Dedifferentiated amniotic fluid mesenchymal stem cell (primary cell): ENCODE measurements around the gene ABTB1.
"Not testable (repeated sequence)": the region's sequence is repeated elsewhere in the genome, so short reads cannot be mapped to it uniquely, and the experiment has no call there.

Experiments
- DNase-seq: peaks from one replicate; pipeline ENCODE4 v3.0.0-alpha.2; 2016; ENCODE audit errors: extremely low spot score

Gene ABTB1

GRCh38 chr3:127671523-127672428 is 976 bp upstream of the ABTB1 start:
- no peak for DNase-seq

- DNase-seq = no peak
Measured at GRCh38 chr3:127673191-127674100, 694 bp downstream of the ABTB1 start.

GRCh38 chr3:127674101-127674721 is 1.5 kb downstream of the ABTB1 start:
- DNase-seq = no peak

- DNase-seq = no peak
Measured at GRCh38 chr3:127674790-127675189, 2.0 kb downstream of the ABTB1 start.

GRCh38 chr3:127675651-127676391 is 3.1 kb downstream of the ABTB1 start:
- no peak for DNase-seq

GRCh38 chr3:127676456-127676855 is 3.7 kb downstream of the ABTB1 start:
- DNase-seq = no peak

GRCh38 chr3:127676921-127677351 is 4.2 kb downstream of the ABTB1 start:
- no peak for DNase-seq

GRCh38 chr3:127677541-127678314 is 5.0 kb downstream of the ABTB1 start:
- no peak for DNase-seq

- DNase-seq = no peak
Measured at GRCh38 chr3:127678315-127678599, 5.5 kb downstream of the ABTB1 start.

- no peak for DNase-seq
Measured at GRCh38 chr3:127678611-127679533, 6.1 kb downstream of the ABTB1 start.

- no peak for DNase-seq
Measured at GRCh38 chr3:127679534-127680145, 6.9 kb downstream of the ABTB1 start.

- DNase-seq = no peak
Measured at GRCh38 chr3:127680146-127680661, 7.5 kb downstream of the ABTB1 start.

GRCh38 chr3:127680798-127681221 is 8.1 kb downstream of the ABTB1 start:
- DNase-seq = no peak

GRCh38 chr3:127682175-127682554 is 9.4 kb downstream of the ABTB1 start:
- DNase-seq = not testable (repeated sequence)

GRCh38 chr3:127682561-127682960 is 9.8 kb downstream of the ABTB1 start:
- no peak for DNase-seq

- no peak for DNase-seq
Measured at GRCh38 chr3:127684871-127685707, 12.3 kb downstream of the ABTB1 start.

GRCh38 chr3:127685708-127686511 is 13.2 kb downstream of the ABTB1 start:
- DNase-seq = no peak
